Activated CD4-positive, alpha-beta T cell treated with anti-CD3 and anti-CD28 coated beads, Interleukin-2, Interleukin-6, amounts not matched to agents 100 ng/mL and 50 ng/mL, durations not matched to agents 16 hours and 8 hours (primary cell): ENCODE measurements around the gene CCDC88C.

Experiments
- DNase-seq: peaks from one replicate; pipeline ENCODE4 v3.0.0-alpha.2; 2020

Gene CCDC88C

DNA sequence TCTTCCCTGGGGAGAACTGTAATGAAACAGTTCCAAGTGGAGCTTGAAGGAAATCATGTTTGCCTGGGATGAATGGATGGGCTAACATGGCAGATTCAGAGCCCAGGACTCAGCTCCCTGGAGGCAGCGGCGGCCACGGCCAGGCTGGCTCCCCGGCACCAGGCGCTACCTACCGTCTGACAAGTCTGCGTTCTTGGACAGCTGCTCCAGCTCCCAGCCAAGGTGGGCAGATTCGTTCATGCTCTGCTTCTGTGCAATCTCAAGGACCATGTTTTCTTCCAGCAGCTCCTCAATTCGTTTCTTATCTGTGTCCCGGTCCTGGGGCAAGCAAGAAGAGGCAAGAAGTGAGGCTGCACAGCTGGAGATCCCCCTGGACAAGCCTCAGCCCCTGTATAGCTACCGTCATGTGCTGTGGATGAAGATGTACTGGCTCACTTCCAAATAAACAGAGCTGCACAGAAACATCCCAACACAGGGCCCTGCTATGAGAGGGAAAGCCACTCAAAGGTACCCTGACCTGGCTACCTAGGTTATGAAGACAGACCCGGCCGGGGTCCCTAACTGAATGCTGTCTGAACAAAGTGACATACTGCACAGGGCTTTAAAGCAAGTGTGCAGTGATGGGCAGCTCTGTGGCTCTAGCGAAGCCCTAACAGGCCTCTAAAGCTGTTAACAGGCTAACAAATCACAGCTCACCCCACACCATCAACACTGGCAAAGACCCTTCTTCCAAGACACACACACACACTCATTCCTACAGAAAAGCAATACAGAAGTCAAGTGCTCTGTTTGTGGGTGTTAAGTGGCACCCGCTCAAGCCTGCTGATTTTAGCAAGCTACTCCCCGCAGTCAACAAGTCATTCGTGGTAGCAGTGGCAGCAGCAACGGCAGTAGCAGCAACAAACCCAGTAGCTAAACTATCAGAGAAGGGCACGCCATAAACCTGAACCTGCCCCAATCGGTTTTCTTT is 92.7 kb downstream of the CCDC88C start:
- no peak for DNase-seq

DNA sequence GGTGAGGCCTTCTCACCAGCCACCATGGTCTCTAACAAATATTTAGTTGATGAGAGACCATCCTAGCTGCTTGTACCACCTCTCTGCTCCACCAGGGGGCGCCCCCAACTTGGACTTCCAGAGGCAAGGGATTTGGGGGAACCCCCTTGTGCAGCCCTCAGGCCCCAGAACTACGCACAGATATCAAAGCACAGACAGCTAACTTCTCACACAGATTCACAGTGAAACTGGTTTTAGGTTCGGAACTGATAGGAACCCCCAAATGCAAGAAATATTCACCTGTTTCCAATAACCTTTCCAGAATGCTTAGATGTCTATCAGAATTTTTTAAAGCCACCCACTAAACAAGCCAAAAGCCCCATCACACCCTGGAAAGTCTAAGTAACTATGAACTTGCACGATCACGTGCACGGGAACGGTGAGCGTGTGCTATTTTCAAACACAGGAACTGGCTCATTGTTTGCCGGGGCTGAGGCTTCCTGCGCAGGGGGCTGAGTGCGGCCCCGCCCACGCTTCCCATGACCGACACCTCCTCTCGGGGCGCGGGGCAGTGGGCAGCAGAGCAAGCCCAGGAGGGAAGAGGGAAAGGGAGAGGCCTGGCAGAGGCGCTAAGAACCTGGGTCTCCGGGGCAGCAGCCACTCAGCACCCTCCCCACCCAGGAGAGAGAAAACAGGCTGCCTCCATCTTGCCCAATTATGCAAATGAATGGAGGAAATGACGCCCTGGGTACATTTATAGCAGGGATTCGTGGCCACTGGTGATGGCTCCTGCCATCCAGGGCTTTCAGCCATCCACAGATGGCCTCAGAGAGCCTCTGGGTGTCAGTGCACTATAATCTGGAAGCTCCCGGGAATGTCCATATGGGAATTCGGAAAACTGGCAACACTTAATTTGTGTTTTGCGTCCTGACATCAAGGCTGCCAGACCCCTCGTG is 93.7 kb downstream of the CCDC88C start:
- DNase-seq: peak; percentile 95

DNA sequence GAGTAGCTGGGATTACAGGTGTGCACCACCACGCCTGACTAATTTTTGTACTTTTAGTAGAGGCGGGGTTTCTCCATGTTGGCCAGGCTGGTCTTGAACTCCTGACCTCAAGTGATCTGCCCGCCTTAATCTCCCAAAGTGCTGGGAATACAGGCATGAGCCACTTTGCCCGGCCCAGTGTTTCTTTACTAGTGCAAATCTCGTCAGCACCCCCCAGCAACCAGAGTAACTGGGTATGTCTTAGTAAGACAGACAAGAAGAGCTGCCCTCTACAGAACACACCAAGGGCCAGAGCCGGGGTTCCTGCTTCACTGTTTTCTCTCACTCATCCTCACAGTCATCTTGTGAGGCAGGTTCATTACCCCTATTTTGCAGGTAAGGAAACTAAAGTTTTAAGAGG is 94.6 kb downstream of the CCDC88C start:
- DNase-seq: no peak

DNA sequence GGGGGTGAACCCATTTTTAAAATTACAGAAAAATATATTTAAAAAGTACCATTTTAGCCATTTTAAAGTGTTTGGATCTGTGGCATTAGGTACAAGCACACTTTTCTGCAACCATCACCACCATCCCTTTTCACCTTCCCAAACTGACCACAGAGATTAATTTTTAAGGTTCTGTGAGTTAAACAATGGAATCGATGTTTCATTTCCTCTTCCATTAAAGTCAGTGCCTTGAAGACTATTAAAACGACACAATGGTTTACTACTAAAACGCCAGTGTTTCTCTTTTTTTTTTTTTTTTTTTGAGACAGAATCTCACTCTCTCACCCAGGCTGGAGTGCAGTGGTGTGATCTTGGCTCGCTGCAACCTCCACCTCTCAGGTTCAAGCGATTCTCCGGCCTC is 95.0 kb downstream of the CCDC88C start:
- no peak for DNase-seq

DNA sequence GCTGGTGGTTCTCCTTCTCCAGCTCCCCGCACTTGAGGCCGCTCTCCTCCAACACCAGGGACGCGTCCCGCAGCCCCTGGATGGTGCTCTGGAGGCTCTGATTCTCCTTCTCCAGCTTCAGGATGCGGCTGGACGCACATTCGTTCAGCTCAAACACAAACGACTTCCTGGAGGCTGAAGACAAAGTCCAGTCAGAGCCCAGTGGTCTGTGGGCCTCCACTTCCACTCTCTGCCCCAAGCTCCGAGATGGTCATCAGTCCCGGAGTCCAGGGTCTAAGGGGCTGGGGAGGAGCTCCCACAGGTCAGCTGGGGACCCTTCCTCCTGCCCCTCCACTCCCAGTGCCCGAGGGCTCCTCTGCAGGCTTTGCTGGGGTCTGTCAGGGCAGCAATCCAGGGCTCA is 96.5 kb downstream of the CCDC88C start:
- no peak for DNase-seq

DNA sequence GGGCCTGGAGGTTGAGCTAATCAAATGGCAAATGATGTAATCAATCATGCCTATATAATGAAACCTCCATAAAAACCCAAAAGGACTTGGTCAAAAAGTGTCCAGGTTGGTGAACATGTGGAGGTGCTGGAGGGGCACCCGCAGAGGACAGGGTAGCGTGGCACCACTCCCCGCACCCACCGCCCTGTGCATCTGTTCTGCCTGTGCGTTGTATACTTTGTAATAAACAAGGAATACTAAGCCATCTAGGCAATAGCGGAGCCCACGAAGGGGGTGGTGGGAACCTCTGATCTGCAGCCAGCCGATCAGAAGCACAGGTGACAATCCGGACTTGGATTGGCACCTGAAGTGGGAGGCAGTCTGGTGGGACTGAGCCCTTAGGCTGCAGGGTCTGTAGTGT is 97.4 kb downstream of the CCDC88C start:
- no peak for DNase-seq

DNA sequence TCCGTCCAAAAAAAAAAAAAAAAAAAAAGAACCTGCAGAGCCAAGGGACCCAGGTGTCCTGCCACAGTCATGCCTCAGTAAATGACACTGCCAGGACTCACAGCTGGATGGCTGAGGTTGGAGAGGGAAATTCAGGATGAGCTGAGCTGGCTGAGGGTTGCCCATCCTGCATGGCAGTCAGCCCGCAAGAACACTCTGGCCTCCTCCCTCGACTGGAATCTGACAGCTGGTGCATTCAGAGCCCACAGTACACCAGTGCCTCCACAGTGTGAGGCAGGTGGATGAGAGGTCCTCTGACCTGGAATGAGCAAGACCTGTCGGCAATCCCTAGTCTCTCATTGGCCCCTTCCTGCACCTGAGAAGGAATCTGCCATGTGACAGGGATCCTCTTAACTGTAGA is 98.7 kb downstream of the CCDC88C start:
- no peak for DNase-seq

DNA sequence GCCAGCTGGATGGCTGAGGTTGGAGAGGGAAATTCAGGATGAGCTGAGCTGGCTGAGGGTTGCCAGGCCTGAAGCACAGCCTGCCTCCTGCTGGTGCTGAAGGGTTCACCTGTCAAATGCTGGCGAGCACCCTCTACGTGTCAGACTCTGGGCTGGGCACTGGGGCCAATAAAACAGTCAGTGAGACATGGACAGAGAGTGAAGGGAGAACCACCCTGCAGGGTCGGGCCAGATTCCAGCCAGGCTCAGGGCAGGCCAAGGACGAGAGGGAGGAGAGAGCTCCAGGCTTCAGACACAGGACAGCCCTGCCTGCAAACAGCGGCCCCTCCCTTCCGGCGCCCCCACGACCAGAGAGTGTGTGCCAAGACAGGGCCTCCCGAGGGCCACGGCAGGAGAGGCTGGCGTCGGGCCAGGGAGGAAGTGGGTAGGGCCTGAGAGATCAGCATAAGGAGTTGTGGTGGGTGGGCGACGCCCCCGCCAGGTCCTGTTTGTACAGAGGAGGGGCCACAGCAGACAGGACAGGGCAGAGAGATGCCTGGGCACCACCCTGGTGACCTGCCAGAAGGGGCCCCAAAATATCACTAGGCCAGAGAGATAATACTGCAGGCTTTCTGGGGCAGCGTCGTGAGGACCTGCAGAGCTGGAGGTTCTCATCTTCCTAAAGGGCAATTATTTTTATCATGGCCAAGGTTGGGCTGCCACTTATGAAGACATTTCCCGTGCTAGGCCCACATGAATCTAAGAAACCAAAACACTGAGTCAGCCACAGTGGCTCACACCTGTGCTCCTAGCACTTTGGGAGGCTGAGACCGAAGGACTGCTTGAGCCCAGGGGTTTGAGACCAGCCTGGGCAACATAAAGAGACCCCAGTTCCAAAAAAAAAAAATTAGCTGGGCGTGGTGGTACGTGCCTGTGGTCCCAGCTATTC is 100.0 kb downstream of the CCDC88C start:
- peak; percentile 80 for DNase-seq

DNA sequence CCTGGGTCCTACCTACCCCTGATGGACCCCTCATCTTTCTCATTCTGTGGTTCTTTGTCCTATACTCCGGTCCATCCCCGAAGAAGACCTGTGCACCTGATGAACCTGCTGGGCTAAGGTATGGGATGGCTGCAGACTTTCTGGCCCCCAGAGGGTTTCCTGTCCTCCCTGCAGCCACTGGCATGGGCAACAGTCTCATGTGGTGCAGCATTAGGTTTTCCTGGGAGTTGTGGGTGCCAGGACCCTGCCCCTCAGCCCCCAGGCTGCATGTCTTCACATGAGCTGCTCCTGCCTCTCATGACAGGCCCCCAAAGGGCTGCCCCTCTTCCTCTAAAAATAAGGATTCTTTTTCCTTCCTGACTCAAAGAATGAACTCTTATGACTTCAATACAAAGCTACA is 100.9 kb downstream of the CCDC88C start:
- no peak for DNase-seq

DNA sequence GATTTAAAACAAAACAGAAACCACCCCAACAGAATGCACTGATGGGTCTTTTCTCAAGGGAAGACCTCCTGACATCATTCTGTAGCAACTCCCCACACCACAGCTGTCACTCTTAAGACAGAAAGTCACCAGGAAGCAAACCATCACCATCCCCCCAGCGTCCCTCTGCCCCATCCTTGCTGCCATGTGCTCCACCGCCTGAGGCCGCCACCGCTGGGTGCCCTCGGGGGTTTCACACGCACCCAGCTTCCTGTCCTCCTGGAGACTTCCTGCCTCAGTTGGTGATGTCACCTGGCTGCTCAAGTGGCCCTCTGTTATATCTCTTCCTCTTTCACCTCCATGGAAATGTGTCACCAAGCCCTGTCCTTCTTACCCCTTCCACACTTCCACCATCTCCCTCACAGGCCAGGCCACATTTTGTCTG is 101.8 kb downstream of the CCDC88C start:
- peak; percentile 95 for DNase-seq

DNA sequence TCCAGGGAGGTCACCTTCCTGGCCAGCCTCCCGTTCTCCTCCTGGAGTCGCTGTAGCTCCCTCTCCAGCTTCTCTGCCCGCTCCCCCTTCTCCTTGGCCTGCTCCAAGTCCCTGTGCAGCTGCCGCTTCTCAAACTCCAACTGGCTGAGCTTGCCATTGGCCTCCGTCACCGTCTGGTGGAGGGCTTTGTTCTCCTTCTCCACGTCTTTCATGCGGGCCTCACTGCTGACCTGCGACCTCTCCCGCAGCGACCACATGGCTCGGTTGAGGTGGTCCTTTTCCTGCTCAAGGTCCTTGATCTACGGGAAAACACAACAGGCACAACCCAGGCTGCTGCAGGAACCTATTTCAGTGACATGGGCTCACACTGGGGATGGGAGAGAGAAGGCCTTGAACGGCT is 103.8 kb downstream of the CCDC88C start:
- DNase-seq: no peak

DNA sequence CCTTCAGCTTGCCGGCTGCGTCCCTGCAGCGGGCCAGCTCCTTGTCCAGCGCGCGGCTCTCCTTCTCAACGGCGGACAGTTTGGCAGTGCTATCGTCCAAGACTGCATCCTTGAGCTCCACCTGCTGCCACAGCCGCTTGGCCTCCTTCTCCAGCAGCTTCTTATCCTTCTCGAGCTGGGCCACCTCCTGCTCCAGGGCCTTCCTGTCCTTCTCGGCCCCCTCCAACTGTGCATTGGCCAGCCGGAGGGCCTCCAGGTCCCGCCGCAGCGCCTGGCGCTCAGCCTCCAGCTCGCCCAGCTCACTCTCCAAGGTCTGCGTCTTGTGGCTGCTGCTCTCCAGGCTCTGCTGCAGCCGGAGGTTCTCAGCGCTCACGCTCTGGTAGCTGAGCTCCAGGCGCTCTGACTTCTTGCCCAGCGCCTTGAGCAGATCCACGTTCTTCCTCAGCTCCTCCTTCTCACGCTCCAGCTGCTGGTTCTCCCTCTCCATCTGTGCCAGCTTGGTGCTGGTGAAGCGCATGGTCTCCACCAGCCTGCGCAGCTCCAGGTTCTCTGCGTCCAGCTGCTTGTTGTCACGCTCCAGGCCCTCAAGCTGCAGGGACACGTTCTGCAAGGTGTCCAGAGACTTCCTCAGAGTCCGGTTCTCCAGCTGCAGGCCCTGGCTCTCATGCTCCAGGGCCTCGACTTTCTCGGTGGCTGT is 104.3 kb downstream of the CCDC88C start:
- DNase-seq: no peak

DNA sequence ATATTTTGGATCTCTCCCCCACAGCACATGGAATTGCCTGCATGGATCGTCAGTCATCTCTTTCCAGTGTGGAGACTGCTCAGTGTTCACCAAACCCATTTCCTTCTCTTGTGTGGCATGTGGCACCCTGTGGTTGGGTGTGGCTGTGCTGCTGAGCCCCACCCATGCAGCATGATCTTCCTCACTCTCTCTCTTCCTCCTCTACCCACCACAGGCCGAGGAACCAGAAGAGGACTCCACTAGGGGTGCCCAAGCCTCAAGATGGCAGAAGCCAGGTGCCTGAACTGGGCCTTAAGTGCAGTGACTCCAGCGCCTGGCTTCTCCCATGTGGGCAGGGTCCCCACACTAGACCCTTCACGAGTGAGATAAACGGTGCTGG is 106.3 kb downstream of the CCDC88C start:
- DNase-seq: peak; percentile 81

DNA sequence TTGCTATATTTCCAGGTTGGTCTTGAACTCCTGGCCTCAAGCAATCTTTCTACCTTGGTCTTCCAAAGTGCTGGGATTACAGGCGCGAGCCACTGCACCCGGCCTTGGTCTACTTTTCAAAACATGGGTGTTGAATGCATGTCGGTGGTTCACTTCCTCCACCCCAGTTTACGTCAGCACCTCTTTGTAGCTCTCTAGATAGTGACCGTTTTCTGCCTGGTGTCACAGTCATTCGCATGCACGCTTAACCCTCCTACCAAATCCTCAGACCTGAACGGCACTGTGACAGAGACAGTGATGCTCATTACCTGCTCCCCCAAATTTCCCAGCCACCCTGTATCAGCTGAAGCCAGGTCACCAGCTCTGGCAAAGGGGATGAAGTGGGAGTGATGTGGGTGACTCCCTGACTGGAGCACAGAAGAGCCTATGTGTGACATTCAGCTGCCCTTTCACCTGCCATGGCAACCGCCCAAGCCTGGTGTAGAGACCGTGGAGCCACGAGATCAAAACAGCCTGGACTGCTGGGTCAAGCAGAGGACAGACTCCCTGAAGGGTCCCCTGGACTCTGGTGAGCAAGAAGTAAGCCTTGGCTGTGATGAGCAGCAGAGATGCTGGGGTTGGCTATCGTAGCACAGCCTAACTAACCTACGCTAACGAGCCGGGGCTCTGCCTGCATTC is 106.9 kb downstream of the CCDC88C start:
- peak; percentile 34 for DNase-seq

DNA sequence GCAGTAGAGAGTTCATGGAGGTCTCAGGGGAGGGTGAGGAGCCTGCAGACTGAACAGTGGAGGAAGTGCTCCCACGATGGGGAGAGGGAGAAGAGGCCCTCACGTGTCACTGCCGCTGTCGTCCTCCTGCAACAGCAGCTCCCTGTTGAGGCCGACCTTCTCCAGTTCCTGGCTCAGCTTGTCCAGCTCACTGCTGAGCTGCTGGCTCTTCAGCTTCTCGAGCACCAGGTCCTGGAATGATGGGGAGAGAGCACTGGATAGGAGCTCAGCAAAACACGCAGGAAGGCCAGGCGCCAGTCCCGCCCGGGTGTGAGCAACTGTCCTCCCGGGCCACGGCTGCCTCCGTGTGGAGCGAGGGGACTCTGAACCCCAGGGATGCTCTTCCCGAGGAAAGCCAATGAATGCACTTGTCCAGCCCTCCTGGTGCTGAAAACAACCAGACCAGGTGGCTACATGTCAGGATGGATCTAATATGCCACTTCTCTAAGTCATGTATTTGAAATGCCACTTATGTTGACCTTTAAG is 107.8 kb downstream of the CCDC88C start:
- DNase-seq: no peak

DNA sequence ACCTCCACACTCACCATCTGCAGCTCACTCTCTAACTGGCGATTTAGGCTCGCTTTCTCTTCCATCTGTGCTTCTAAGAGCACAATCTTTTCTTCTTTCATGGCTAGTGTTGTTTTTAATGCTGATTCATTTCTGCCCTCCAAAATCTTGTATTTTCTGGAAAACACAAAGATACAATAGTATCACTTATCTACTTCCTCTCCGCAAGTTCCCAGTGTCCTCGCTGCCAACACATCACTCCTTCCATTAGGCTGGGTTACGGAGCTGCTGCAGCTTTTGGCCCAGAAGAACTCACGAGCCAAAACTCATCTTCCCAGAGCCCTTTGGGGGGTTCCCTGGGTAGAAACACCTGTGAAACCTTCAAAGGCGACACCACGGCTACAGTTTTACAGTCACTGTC is 109.3 kb downstream of the CCDC88C start:
- DNase-seq: no peak

DNA sequence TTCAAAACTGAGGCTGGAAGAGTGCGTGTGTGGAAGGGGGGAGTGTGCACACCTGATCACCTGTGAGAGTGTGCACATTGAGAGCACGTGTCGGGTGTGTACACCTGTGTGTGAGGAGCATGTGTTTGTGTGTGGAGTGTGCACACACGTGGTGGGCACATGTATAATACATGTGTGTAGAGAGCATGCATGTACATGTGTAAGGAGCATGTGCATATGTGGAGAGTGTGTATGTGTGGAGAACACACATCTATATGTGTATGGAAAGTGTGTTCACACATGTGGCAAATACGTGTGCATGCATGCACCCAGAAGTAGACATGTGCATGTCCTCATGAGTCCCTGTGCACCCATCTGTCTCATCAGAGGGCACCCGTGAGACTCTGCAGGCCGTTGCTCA is 110.0 kb downstream of the CCDC88C start:
- DNase-seq: no peak

DNA sequence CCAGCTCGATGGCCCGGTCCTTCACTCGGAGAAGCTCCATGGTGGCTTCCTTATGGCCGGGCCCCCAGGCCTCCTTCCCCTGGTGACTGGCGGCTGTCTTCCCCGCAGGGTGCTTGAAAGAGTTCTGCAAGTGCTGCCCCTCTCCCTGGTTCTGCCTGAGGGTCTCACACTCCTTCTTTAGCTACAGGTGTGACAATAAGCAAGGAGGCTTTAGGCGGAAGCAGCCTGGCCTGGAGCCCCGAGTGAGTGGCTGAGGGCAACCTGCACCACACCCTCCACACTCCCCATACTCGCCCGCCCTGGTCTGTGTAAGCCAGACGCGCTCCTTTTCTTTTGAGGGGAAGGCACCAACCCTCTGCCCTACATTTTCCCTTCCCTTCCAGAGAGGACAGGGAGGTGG is 110.6 kb downstream of the CCDC88C start:
- no peak for DNase-seq

DNA sequence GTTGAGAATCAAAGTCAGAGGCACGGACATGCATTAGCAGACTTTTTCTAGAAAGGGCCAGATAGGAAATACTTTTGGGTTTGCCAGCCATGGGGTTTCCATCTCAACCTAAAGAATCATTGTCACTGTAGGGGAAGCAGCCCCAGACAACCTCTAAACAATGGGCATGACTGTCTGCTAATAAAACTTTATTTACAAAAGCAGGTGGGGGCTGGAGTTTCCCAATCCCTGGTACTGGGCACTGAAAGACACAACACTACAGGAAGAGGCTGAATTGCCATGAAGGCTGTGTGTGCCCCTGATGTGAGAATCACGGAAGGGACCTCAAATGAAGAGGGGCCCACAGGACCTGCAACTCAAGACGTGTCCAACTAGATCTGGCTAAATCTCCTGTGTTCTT is 111.1 kb downstream of the CCDC88C start:
- no peak for DNase-seq

DNA sequence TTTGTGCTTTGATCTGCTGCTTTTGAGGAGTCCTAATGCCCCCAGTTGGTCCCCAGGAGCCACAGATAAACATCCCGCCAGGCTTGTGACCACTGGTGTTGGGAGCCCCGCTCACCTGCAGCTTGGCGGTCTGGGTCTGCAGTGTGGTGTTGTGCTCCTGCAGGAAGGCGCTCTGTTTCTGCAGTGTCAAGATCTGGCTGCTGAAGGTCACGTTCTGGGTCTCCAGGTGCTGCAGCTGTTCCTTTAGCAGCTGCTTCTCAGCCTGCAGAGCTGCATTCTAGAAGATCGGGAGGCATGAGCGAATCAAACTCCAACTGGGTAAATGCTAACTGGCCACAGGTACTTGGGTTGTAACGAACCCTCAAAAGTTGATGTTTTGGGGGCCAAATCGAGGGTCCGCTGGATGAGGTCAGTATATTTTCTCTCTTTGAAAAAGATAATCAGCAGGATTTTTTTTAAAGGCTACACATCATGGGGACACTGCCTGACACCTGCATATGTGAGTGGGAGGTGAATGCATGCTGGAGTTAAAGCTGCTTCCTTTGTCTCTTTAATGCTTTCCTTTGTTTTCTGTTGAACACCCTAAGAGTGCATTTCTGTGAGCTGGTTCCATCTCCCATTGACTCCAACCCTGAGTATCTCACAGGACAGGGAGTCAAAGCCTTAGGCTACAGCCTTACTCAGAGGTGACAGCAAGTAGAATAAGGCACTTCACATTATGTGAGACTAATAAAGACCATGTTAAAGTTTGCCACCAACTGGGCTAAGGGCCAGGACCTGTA is 111.8 kb downstream of the CCDC88C start:
- no peak for DNase-seq

DNA sequence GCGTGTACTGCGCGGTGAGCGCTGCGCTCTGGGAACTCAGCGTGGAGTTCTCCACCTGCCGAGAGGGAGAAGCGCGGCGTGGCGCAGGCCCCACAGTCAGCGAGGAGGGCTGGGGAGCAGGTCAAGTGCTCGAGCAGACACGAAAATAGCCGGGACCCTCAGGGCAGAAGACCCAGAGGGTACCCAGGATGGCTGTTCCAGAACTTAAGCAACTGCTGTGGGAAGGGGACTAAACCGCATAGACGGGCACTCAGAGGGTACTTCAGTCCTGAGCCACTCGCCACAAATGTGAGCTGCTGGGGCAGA is 113.7 kb downstream of the CCDC88C start:
- DNase-seq: no peak
